GM18907 (cell line): ENCODE data around the gene C9.
"Not testable (repeated sequence)": the region's sequence is repeated elsewhere in the genome, so short reads cannot be mapped to it uniquely, and the experiment has no call there.

Experiments
- ATAC-seq: cut with Tn5 transposase; IDR thresholded peaks from one replicate; pipeline ENCODE4 v1.9.1; 2021; ENCODE audit warnings: mild to moderate bottlenecking, moderate library complexity; ENCODE audit not compliant: unreplicated experiment

C9 gene

DNA sequence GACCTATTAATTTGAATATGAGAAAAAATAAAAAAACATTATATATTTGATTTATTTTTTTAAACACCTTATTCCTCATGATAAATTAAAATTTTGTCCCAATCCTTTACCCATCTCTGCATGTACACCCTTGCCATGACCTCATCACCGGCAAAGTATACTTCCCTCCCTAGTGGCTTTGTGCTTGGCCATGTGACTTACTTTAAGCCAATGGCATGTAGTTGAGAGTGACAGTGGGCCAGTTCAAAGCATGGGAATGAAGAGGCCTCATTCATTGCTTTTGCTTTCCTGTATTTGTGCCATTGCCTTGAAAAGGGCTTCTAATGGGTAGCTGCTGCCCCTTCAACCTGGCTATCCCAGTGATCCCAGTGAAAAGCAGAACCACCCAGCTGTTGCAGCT lies 31.2 kb downstream of the C9 start:
- ATAC-seq = no peak

- no peak for ATAC-seq
Measured at GRCh38 chr5:39331861-39332381, 32.4 kb downstream of the C9 start.

- ATAC-seq = no peak
Measured at GRCh38 chr5:39328731-39329130, 35.6 kb downstream of the C9 start.

DNA sequence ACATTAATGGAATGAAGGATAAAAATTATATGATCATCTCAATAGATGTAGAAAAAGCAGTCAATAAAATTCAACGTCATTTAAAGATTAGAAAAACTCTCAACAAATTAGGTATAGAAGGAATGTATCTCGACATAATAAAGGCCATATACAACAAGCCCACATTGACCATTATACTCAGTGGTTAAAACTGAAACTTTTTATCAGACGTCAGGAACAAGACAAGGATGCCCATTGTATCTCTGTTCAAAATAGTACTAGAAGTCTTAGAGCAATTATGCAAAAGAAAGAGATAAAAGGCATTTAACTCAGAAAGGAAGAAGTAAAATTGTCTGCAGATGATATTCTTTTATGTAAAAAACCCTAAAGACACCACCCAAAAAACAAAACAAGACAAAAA lies 40.8 kb downstream of the C9 start:
- no peak for ATAC-seq

DNA sequence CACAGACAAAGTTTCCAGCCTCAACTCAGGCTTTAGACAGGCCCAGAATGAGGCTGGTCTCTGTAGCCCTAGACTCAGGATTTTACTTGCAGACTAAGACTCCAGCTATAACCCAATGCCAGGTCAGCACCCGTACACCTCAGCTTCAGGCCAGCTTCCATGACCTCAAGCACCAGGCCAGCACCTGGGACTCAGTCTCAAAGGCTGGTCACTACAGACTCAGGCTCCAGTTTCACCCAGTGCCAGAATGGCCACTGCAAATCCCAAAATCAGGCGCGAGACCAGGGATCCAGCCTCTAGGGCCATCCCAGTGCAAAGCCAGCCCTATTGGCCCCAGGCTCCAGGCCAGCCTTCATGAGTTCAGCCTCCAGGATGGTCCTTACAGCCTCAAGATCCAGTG lies 44.9 kb downstream of the C9 start:
- ATAC-seq = no peak

- not testable (repeated sequence) for ATAC-seq
Measured at GRCh38 chr5:39316464-39316863, 47.8 kb downstream of the C9 start.

DNA sequence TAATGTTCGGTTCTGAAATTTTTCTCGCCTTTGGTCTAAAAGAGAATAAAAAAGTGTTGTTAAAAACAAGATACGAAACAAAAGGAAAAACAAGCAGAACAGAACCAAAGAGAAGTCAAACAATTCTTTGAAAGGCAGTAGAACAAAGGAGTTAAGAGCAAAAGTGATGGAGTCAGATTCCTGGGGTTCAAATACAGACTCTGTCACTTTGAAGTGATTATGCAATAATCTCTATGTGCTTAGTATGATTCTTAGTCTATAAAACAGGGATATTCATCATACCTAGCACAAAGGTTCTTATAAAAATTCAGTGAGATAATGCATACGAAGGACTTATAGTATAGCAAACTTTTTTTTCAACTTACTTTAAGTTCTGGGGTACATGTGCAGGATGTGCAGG lies 48.3 kb downstream of the C9 start:
- ATAC-seq = no peak

DNA sequence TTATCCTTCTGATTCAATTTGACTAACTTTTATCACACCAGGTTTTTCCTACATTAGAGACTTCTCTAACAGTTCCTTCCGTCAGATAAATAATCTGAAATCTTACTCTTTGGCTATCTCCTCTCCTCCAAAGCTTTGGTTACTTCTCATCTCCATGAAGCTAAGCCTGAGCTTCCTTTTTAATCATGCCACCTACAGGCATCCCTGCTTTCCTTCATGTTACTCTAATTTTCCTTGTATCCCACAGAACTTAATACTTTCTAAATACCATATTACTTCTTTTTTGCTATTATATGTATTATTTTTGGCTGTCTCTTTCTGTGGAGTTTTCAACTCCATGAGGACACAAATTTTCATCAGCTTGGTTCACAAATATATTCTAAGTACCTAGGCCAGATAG lies 49.7 kb downstream of the C9 start:
- no peak for ATAC-seq

DNA sequence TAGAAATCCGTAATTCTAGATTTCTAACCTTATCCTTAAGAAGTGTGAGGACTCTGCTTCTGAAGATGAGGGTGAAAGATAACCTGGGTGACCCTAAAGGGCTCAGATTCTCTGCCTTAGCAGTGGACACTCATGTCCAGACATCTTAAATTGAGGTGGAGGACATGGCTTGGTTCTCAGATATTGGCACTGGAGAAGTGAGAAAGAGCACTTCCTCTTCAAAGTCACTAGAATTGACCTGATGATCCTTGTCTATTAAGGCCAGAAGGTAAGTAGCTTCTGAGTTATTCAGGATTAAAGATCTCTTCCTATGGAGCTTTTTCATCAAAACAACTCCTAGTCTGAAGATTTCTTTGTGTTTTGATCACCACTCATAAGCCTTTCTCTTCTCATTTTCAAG lies 54.8 kb downstream of the C9 start:
- ATAC-seq = no peak

GRCh38 chr5:39302472-39302871 lies 61.8 kb downstream of the C9 start:
- ATAC-seq = peak; percentile 52

- ATAC-seq = no peak
Measured at GRCh38 chr5:39301406-39301805, 62.9 kb downstream of the C9 start.

- no peak for ATAC-seq
Measured at GRCh38 chr5:39299962-39300361, 64.3 kb downstream of the C9 start.

GRCh38 chr5:39294736-39295135 lies 69.6 kb downstream of the C9 start:
- no peak for ATAC-seq

DNA sequence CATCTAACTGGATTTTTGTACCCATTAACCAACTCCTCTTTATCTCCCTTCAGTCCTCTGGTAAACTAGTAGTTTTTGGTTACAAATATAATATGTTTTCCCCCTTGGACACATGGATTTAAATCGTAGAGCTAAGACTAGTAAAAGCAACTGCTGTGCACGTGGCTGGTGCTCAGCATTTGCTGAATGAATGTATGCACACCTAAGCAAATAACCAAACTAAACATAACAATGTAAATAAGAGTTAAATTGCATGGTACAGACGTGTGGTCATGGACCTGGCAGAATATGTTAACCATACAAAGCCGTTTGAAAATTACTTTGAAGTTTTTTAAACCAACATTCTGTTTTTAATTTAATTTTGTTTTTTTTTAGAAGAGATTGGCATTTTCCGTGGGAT lies 79.7 kb downstream of the C9 start:
- ATAC-seq = no peak

DNA sequence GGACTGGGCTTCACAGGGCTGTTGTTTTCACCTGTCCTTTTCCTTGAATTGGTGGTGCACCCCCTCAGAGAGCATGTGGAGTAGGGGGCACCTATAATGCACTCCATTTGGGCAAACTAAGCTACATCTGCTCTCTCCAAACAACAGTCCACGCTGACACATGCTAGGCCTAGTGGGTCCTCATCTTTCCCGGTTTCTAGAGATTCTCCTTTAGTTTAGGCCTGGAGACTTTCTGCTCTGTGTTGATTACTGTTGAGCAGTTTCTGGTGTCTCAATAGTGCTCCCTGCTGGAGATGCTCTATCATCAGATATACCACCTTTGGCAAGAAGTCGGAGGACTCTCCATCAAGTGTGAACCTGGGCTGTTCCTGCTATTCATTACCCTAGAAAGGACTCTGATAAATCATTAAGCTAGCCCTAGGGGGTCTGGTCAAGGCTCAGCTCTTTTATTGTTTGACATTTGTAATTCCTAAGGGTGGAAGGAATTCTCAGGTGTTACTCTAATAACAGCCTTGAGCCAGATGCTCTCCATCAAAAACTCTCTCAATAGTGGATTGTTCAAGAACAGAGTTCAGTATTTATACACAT lies 81.0 kb downstream of the C9 start:
- ATAC-seq = peak; percentile 93

DNA sequence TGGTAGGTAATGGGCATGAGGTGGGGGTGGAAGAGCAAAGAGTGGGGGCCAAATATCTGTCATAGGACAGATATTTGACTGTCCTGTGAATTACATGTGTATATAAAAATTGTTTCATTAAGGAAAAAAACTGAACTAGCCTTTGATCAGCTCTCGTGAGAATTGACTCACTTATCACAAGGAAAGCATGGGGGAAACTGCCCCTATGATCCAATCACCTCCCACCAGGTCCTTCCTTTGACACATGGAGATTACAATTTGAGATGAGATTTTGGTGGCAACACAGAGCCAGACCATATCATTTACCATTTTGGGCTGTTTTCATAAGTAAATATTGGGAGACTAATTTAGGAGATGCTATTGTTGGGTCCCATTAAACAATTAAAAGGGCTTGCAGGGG lies 81.7 kb downstream of the C9 start:
- no peak for ATAC-seq

DNA sequence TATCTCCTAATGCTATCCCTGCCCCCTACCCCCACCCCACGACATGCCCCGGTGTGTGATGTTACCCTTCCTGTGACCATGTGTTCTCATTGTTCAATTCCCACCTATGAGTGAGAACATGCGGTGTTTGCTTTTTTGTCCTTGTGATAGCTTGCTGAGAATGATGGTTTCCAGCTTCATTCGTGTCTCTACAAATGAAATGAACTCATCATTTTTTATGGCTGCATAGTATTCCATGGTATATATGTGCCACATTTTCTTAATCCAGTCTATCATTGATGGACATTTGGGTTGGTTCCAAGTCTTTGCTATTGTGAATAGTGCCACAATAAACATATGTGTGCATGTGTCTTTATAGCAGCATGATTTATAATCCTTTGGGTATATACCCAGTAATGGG lies 88.4 kb downstream of the C9 start:
- ATAC-seq = not testable (repeated sequence)

DNA sequence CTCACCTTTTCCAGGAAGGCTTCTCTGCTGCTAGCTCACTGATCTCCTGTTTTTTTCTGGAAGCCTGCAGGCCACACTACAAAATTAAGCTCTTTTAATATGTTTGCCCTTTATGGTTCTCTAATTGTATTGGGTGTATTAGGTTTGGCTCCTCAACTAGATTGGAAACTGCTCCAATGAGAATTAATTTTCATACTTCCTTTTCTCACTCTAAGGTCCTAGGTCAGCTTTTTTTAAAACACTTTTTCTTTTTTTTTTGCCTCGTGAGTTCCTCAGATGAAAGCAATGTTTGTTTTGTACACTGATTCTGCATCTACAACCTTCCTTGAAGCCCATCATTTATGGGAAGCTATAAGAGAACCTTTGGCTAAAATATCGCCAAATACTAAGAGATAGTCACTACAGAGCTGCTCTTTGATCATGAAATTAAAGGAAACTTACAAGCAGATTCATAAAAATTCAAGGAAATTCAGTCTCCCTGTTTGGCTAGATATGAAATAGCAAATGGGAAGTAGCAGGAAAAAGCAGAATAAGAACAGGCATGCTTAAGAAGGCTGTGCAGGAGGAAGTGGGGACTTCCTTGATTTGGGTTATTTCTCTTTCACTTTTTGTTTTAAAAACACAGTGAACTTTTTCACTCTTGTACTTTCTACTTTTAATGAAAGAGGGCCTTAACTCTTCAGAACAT lies 89.8 kb downstream of the C9 start:
- ATAC-seq = peak; percentile 94

GRCh38 chr5:39273314-39273954 lies 90.9 kb downstream of the C9 start:
- ATAC-seq = no peak

GRCh38 chr5:39272869-39273231 lies 91.4 kb downstream of the C9 start:
- not testable (repeated sequence) for ATAC-seq

GRCh38 chr5:39270225-39270848 lies 94.0 kb downstream of the C9 start:
- peak; percentile 76 for ATAC-seq

- no peak for ATAC-seq
Measured at GRCh38 chr5:39267186-39267585, 97.1 kb downstream of the C9 start.
